BLaER1 treated with 17β-estradiol and CSF1 and Interleukin-3, amounts not matched to agents 10 nM and 100 nM (cell line): ENCODE measurements around the gene ZCCHC24.

Experiments used
- H3K27ac ChIP-seq, 11 experiments: shearing (Covaris generic); formaldehyde crosslinking; 2 replicates each; pipeline ENCODE4 v1.8.1; 2022
- H3K27me3 ChIP-seq, 11 experiments: shearing (Covaris generic); formaldehyde crosslinking; 2 replicates each; pipeline ENCODE4 v1.8.1; 2022
- H3K36me3 ChIP-seq, 11 experiments: shearing (Covaris generic); formaldehyde crosslinking; 2 replicates each; pipeline ENCODE4 v1.8.1; 2022
- H3K4me1 ChIP-seq, 10 experiments: shearing (Covaris generic); formaldehyde crosslinking; 2 replicates each; pipeline ENCODE4 v1.8.1; 2022
- H3K4me2 ChIP-seq, 11 experiments: shearing (Covaris generic); formaldehyde crosslinking; 2 replicates each; pipeline ENCODE4 v1.8.1; 2022
- H3K4me3 ChIP-seq, 10 experiments: shearing (Covaris generic); formaldehyde crosslinking; 2 replicates each; pipeline ENCODE4 v1.8.1; 2022
- H3K9ac ChIP-seq, 11 experiments: shearing (Covaris generic); formaldehyde crosslinking; 2 replicates each; pipeline ENCODE4 v1.8.1; 2022
- H3K9me3 ChIP-seq, 11 experiments: shearing (Covaris generic); formaldehyde crosslinking; replicated peaks in 1 of 11; 2 replicates each; pipeline ENCODE4 v1.8.1; 2022
- H4K20me1 ChIP-seq, 11 experiments: shearing (Covaris generic); formaldehyde crosslinking; 2 replicates each; pipeline ENCODE4 v1.8.1; 2022
- Cebpa-rat ChIP-seq, 11 experiments: shearing (Covaris generic); IDR thresholded peaks; 2 replicates each; pipeline ENCODE4 v1.8.1; 2022

ZCCHC24 gene

DNA sequence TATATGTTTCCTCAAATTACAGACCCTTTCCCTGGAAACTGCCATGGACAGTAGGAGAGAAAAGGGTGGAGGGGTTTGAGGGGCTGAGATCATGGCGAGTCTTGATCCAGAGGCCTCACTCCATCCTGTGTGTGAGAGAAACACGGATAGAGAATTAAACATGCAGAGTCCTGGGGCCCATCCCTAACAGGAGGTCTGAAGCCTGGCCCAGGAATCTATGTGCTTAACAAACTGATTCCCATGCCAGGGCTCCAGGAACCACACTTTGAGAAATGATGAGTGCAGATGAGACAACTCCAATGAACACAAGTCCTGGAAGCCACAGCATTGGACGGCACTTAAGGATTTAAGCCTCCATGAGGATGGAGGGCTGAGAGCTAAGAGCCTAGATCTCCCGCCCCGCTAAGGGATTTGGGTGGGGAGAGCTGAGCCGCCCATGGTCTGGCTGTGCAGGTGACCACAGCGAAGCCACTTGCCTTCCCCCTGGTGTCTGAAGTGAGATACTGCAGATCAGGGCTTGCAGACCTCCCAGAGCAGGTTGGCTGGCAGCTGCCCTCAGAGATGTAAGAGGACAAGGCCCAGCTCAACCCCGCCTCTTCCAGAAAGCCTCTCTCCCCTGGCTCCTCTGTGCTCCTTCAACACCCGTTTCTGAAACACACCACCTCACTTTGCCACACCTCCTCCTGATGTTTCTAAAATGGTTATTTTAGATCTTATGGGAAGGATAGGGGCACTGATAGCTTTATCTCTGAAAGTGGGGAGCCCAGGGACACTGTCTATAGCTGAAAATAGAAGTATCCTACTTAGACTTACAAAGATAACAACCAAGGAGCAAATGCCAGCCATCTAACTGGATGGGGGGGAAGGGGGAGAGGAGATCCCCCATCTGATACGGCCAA lies 42.1 kb upstream of the ZCCHC24 start:
- Histone ChIP-seq H4K20me1 (no peaks in the 10 kb centered on the region), H3K27ac (no peak overlapping the region), H3K9me3 (no peaks in the 10 kb centered on the region), H3K36me3 (no peaks in the 10 kb centered on the region), H3K9ac (no peak overlapping the region), H3K4me3 (no peak overlapping the region), H3K4me1 (peaks cover 18 to 28% (median 22%) of the 10 kb centered on the region in 10 experiments), H3K4me2 (no peak overlapping the region), H3K27me3 (no peaks in the 10 kb centered on the region)
- no peak for TF ChIP-seq Cebpa-rat (IDR thresholded peaks at IDR 0.05)

DNA sequence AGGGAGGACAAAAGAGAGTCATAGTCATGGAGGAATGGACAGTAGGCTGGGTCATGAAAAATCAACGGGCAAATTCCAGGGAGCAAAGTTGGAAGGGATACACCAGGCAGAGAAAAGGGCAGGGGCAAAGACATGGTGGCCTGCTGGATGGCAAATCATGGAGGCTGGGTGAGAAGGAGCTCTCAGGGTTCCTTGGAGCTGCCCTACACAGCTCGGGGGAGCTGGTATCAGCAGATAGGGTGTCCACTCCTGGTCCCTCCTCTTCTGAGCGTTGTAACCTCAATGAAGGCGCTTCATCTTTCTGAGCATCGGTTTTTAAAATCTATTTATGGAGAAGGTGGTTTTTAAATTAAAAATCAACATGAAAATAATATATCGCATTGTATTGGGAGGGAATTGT lies 39.1 kb upstream of the ZCCHC24 start:
- H3K4me2 ChIP-seq: no peak overlapping the region
- TF ChIP-seq Cebpa-rat (IDR thresholded peaks at IDR 0.05): no peak

DNA sequence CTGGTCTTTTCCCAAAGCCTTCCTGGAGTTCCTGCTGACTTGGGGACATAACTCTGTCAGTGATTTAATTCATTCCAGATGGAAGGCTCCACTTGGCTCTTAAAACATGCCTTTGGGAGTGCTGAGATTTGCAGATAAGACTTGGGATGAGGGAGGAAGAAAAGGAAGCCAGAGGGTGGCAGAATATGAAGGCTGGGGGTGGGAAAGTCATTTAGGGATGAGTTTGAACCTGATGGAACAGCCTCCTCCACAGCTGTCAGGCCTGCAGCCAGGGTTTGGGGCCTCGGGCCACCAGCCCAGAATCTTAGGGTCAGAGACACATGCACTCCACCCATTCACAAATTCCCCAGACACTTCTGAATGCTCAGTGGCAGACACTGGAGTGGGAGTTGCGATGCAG lies 38.5 kb upstream of the ZCCHC24 start:
- Histone ChIP-seq H3K36me3 (no peaks in the 10 kb centered on the region), H3K27ac (no peak overlapping the region), H3K9me3 (0 out of 22 replicates have a peak, but pooled peaks cover 0 to 5% (median 0%) of the 10 kb centered on the region in 11 experiments), H3K27me3 (no peaks in the 10 kb centered on the region), H4K20me1 (no peaks in the 10 kb centered on the region), H3K4me3 (no peak overlapping the region), H3K4me2 (no peak overlapping the region), H3K9ac (no peak overlapping the region), H3K4me1 (peaks cover 0 to 7% (median 0%) of the 10 kb centered on the region in 10 experiments; a peak in 2 of 20 replicates)
- TF ChIP-seq Cebpa-rat (IDR thresholded peaks at IDR 0.05): no peak

More for the DNA sequence above, 39.1 kb upstream of the ZCCHC24 start:
- Histone ChIP-seq H3K4me1 (peaks cover 0 to 7% (median 0%) of the 10 kb centered on the region in 10 experiments; a peak in 2 of 20 replicates), H3K9ac (no peak overlapping the region), H3K9me3 (0 out of 22 replicates have a peak, but pooled peaks cover 0 to 5% (median 0%) of the 10 kb centered on the region in 11 experiments), H3K27me3 (no peaks in the 10 kb centered on the region), H4K20me1 (no peaks in the 10 kb centered on the region), H3K27ac (no peak overlapping the region), H3K36me3 (no peaks in the 10 kb centered on the region), H3K4me3 (no peak overlapping the region)

GRCh38 chr10:79483299-79483698 lies 37.9 kb upstream of the ZCCHC24 start:
- Histone ChIP-seq H3K36me3 (no peaks in the 10 kb centered on the region), H3K4me2 (no peak overlapping the region), H3K4me1 (peaks cover 0 to 7% (median 0%) of the 10 kb centered on the region in 10 experiments; a peak in 2 of 20 replicates), H3K9ac (no peak overlapping the region), H3K27ac (no peak overlapping the region), H3K4me3 (no peak overlapping the region), H4K20me1 (no peaks in the 10 kb centered on the region), H3K9me3 (0 out of 22 replicates have a peak, but pooled peaks cover 0 to 5% (median 0%) of the 10 kb centered on the region in 11 experiments), H3K27me3 (no peaks in the 10 kb centered on the region)
- TF ChIP-seq Cebpa-rat (IDR thresholded peaks at IDR 0.05): no peak

- no peak overlapping the region for H3K4me2 ChIP-seq
- H3K27ac ChIP-seq: no peak overlapping the region
These were observed 37.3 kb upstream of the ZCCHC24 start for GRCh38 chr10:79482741-79483140.

GRCh38 chr10:79482304-79482703 lies 36.9 kb upstream of the ZCCHC24 start:
- Histone ChIP-seq H3K4me3 (no peak overlapping the region), H3K9ac (no peak overlapping the region), H4K20me1 (no peaks in the 10 kb centered on the region), H3K4me2 (no peak overlapping the region), H3K4me1 (peaks cover 0 to under 1% (median 0%) of the 10 kb centered on the region in 10 experiments; a peak in 2 of 20 replicates), H3K27me3 (no peaks in the 10 kb centered on the region), H3K9me3 (0 out of 22 replicates have a peak, but pooled peaks cover 0 to 5% (median 0%) of the 10 kb centered on the region in 11 experiments), H3K36me3 (no peaks in the 10 kb centered on the region), H3K27ac (no peak overlapping the region)
- no peak for TF ChIP-seq Cebpa-rat (IDR thresholded peaks at IDR 0.05)

More at GRCh38 chr10:79482741-79483140, 37.3 kb upstream of the ZCCHC24 start:
- Histone ChIP-seq H3K9ac (no peak overlapping the region), H3K36me3 (no peaks in the 10 kb centered on the region), H3K4me3 (no peak overlapping the region), H4K20me1 (no peaks in the 10 kb centered on the region), H3K27me3 (no peaks in the 10 kb centered on the region), H3K4me1 (peaks cover 0 to 5% (median 0%) of the 10 kb centered on the region in 10 experiments; a peak in 2 of 20 replicates), H3K9me3 (0 out of 22 replicates have a peak, but pooled peaks cover 0 to 5% (median 0%) of the 10 kb centered on the region in 11 experiments)
- no peak for TF ChIP-seq Cebpa-rat (IDR thresholded peaks at IDR 0.05)

GRCh38 chr10:79479283-79479909 lies 34.0 kb upstream of the ZCCHC24 start:
- Histone ChIP-seq H3K9ac (no peak overlapping the region), H3K27ac (no peak overlapping the region), H3K4me2 (no peak overlapping the region), H4K20me1 (no peaks in the 10 kb centered on the region), H3K9me3 (0 out of 22 replicates have a peak, but pooled peaks cover 0 to 5% (median 0%) of the 10 kb centered on the region in 11 experiments), H3K36me3 (no peaks in the 10 kb centered on the region), H3K27me3 (no peaks in the 10 kb centered on the region), H3K4me3 (no peak overlapping the region), H3K4me1 (peaks cover 0 to 11% (median 1%) of the 10 kb centered on the region in 10 experiments; a peak in 9 of 20 replicates)
- TF ChIP-seq Cebpa-rat (IDR thresholded peaks at IDR 0.05): no peak

DNA sequence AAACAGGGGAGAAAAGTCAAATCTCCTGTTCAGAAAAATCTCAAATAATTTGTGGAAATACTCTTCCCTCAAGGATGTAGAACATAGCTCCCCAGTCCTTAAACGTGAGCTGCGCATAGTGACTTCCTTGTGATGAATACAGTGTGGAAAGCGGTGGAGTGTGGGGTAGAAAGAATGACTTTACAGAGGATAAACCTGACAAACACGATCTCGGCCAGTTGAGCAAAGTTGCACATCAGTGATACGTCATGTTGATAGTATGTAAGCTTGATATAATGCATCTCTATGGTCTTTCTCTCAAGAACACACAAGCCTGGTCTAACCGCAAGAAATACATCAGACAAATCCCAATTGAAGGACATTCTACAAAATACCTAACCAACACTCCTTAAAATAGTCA lies 32.0 kb upstream of the ZCCHC24 start:
- Histone ChIP-seq H3K9me3 (0 out of 22 replicates have a peak, but pooled peaks cover 0 to 5% (median 0%) of the 10 kb centered on the region in 11 experiments), H3K4me3 (no peak overlapping the region), H3K4me2 (no peak overlapping the region), H3K36me3 (no peaks in the 10 kb centered on the region), H3K4me1 (peaks cover 15 to 30% (median 21%) of the 10 kb centered on the region in 10 experiments), H4K20me1 (no peaks in the 10 kb centered on the region), H3K9ac (no peak overlapping the region), H3K27me3 (no peaks in the 10 kb centered on the region), H3K27ac (no peak overlapping the region)
- TF ChIP-seq Cebpa-rat (IDR thresholded peaks at IDR 0.05): no peak

DNA sequence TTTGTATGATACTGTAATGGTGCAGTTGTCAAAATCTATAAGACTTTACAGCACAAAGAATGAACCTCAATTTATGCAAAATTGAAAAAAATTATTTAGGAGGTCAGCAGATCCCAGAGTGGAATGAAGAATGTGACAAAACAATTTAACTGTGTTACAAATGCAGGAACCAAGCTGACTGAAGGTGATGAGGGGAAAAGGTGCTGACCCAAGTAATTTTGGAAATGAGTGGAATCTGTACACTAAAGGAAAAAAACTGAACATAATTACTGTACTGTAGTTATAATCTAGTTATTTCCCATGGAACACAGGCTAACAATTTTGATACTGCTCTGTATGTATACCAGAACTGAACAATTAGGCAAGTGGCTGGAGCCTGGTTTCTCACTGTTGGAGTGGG lies 31.2 kb upstream of the ZCCHC24 start:
- H3K27me3 ChIP-seq: no peaks in the 10 kb centered on the region
- peaks cover 16 to 38% (median 26%) of the 10 kb centered on the region in 10 experiments for H3K4me1 ChIP-seq
- no peaks in the 10 kb centered on the region for H4K20me1 ChIP-seq
- TF ChIP-seq Cebpa-rat (IDR thresholded peaks at IDR 0.05): no peak
- H3K4me2 ChIP-seq: no peak overlapping the region
- no peak overlapping the region for H3K9ac ChIP-seq
- H3K9me3 ChIP-seq: 0 out of 22 replicates have a peak, but pooled peaks cover 0 to 5% (median 0%) of the 10 kb centered on the region in 11 experiments
- no peaks in the 10 kb centered on the region for H3K36me3 ChIP-seq
- no peak overlapping the region for H3K4me3 ChIP-seq
- H3K27ac ChIP-seq: no peak overlapping the region
